Thoracic aorta (tissue), 2 donors: ENCODE results near the gene HPN. TPM values are rescaled to one million over a fixed set of nuclear protein-coding genes. Genes with fewer than 3 reads are reported as not detected.

Source experiments
- ATAC-seq: fragments of 150-250 bp; one replicate; pipeline ENCODE4 v1.8.0; 2017; ENCODE audit warnings: low read depth; ENCODE audit not compliant: insufficient number of reproducible peaks, low FRiP score
- DNase-seq: peaks from one replicate; pipeline ENCODE4 v3.0.0-alpha.2; 2020; ENCODE audit warnings: low spot score
- H3K27ac ChIP-seq, 2 donors: fragments of 200-600 bp; sonication (generic); 1 replicate in 1 of 2; 2 replicates in 1 of 2; pipeline ENCODE4 v1.5.1; 2016; ENCODE audit warnings: mild to moderate bottlenecking in 2 of 2, moderate library complexity in 2 of 2
- H3K27me3 ChIP-seq: fragments of 200-600 bp; sonication (generic); replicated peaks from 2 replicates; pipeline ENCODE4 v1.6.0; 2016; ENCODE audit warnings: mild to moderate bottlenecking; ENCODE audit not compliant: insufficient read depth
- H3K36me3 ChIP-seq: fragments of 200-600 bp; sonication (generic); one replicate; pipeline ENCODE4 v1.5.1; 2016
- H3K4me1 ChIP-seq, 2 donors: fragments of 200-600 bp; sonication (generic); 1 replicate in 1 of 2; 2 replicates in 1 of 2; pipeline versions ENCODE4 v1.5.1 to v1.6.0; 2016; ENCODE audit warnings: low read depth in 2 of 2, mild to moderate bottlenecking in 1 of 2; ENCODE audit not compliant: control insufficient read depth in 1 of 2
- H3K4me3 ChIP-seq: fragments of 200-600 bp; sonication (generic); 2 replicates; pipeline ENCODE4 v1.5.1; 2016; ENCODE audit warnings: mild to moderate bottlenecking
- H3K9me3 ChIP-seq: fragments of 200-600 bp; sonication (generic); 2 replicates; pipeline ENCODE4 v1.5.1; 2016
- total RNA-seq, 2 donors: library from RNA; depleted of rRNA; stranded (reverse); fragments of >200 nt; gene quantifications; one replicate each; pipeline versions ENCODE4 v1.1.0 to v1.2.3, GENCODE V29; 2016
- TF ChIP-seq, protein P1 (sequence below): fragments of 200-600 bp; sonication (generic); IDR thresholded peaks from one replicate; pipeline ENCODE4 v1.5.1; 2019; ENCODE audit warnings: antibody characterized with exemption

The HPN gene
- total RNA-seq, 2 donors from 2014 or later, result 0.35 to 5.4 TPM

DNA sequence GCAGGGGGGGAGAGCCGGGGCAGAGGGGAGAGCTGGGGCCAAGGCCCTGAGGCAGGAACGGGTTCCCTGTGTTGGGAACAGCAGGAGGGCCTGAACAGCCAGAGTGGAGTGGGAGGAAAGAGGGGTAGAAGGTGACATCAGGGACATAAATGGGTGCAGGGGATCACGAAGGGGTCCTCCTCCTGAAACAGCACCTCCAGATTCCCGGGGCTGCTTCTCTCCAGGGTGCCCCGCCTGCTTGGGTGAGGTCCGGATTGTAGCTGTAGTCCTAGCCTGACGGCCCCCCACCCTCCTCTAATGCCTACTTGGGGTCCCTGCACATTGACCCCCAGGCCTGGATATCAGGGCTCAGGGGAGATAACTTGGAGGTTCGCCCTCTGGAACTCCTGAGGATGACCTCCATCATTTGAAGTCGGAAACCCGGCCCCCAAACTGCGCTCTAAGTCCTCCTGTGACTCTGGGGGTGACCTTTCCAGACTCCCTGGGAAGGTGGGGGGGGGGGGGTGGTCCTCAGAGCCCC lies 11.7 kb upstream of the HPN start:
- no peak for DNase-seq
- peaks cover 5% of the 10 kb centered on the region for H3K36me3 ChIP-seq
- no peak for ATAC-seq
- no peaks in the 10 kb centered on the region for H3K9me3 ChIP-seq
- peaks cover 8 to 10% of the 10 kb centered on the region in 2 donors for H3K4me1 ChIP-seq
- TF ChIP-seq, protein P1, sequence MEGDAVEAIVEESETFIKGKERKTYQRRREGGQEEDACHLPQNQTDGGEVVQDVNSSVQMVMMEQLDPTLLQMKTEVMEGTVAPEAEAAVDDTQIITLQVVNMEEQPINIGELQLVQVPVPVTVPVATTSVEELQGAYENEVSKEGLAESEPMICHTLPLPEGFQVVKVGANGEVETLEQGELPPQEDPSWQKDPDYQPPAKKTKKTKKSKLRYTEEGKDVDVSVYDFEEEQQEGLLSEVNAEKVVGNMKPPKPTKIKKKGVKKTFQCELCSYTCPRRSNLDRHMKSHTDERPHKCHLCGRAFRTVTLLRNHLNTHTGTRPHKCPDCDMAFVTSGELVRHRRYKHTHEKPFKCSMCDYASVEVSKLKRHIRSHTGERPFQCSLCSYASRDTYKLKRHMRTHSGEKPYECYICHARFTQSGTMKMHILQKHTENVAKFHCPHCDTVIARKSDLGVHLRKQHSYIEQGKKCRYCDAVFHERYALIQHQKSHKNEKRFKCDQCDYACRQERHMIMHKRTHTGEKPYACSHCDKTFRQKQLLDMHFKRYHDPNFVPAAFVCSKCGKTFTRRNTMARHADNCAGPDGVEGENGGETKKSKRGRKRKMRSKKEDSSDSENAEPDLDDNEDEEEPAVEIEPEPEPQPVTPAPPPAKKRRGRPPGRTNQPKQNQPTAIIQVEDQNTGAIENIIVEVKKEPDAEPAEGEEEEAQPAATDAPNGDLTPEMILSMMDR, result no peak
- no peaks in the 10 kb centered on the region for H3K27me3 ChIP-seq
- H3K4me3 ChIP-seq, result peak overlapping the region; percentile 82
- H3K27ac ChIP-seq, result no peak overlapping the region

DNA sequence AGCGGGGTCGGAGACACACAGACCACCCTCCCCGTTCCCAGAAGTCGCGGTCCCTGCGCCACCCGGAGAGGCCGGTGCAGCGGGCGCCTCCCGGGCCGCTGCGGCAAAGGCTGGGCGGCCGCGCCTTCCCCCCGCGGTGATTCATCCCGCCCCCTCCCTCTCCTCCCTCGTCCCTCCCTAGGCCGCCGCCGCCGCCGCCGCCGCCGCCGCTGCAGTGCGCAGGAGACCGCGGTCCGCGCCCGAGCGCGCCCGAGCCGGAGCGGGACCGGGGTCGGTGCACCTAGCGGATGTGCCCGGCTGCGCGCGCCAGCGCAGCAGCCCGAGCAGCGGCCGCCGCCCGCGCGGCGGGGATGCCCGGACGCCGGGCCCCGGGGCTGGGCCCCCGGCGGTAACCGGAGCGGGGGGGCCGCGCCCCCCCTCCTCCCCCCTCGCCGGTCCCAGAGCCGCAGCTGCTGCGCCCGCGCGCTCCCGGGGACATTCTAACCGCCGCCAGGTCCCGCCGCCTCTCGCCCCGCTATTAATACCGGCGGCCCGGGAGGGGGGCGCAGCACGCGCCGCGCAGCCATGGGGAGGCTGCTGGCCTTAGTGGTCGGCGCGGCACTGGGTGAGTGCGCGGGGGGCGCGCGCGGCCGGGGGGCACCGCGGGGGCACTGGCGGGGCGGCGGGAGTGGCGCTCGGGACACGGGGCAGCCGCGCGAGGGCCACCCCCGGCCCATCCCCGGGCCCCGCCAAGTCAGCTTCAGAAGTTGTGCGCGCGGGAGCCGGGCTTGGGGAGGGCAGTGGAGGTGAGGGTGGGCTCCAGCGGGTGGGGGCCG lies 11.1 kb upstream of the HPN start, which contains the start of gene SCN1B:
Gene SCN1B, plus strand, starts transcription at position 214 of the 815 bp plus-strand sequence. Its CDS starts 351 bp downstream, at position 565.
- Histone ChIP-seq H3K4me1 (peaks cover 8 to 10% of the 10 kb centered on the region in 2 donors), H3K27ac (peak within 1 kb of the TSS in 1 of 2 donors; percentile 21), H3K9me3 (no peaks in the 10 kb centered on the region), H3K36me3 (peaks cover 5% of the 10 kb centered on the region), H3K4me3 (peak within 1 kb of the TSS; percentile 82), H3K27me3 (no peaks in the 10 kb centered on the region)
- DNase-seq (no peak), ATAC-seq (peak; percentile 75)
- TF ChIP-seq, protein P1, result no peak

DNA sequence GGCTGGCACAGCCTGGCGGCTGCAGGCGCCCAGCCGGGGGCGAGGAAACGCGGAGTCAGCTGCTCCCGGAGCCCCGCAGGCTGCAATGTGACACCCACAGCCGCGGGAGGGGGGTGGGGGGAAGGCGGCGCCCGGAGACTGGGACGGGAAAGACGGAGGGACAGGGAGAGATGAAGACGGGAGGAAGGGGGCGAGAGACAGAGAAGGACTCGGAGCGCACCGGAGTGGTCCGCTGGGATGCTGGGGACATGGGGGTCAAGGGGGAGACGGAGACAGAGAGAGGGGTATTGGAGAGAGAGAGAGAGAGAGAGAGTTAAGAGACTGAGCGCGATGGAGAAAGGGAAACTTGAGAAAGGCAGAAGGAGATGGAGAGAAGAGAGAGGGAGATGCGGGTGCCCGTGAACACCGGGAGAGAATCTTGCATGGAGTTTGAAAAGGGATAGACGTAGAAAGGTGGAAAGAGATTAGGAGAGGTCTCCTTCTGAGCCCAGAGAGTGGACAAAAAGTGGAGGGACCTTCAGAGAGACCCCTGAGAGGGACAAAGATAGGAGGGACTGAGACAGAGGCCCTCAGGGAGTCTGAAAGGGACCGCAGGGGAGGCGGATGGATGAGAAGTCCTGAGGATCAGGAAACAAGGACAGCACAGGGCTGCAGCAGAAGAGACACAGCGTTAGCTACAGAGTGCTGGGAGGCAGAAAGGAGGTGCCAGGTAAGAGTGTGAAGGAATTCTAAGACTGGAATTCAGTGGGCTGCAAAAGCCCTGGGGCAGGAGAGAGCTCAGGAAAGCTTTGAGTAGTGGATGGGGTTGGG lies 10.2 kb upstream of the HPN start:
- DNase-seq, result no peak
- peaks cover 4% of the 10 kb centered on the region for H3K36me3 ChIP-seq
- TF ChIP-seq, protein P1, result no peak

DNA sequence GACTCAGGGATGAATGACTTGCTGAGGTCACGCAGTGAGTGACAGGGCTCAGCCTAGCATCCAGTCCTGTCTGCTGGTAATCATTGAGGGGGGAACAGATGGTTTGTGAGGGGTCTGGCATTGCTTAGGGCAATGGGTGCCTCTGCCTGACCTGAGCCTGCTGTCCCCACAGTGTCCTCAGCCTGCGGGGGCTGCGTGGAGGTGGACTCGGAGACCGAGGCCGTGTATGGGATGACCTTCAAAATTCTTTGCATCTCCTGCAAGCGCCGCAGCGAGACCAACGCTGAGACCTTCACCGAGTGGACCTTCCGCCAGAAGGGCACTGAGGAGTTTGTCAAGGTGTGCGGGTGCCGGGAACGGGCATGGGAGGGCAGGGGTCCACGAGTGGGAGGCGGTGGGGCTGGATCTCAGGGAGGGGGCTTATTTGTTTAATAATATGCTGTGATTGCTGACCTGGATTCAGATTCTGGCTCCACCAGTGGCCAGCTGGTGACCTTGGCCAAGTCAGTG lies 9.1 kb upstream of the HPN start:
- no peaks in the 10 kb centered on the region for H3K27me3 ChIP-seq
- no peaks in the 10 kb centered on the region for H3K9me3 ChIP-seq
- no peak overlapping the region for H3K4me3 ChIP-seq
- H3K4me1 ChIP-seq, result peaks cover 8 to 10% of the 10 kb centered on the region in 2 donors
- ATAC-seq (no peak), DNase-seq (no peak)
- TF ChIP-seq, protein P1, result no peak
- H3K27ac ChIP-seq, result no peak overlapping the region
- H3K36me3 ChIP-seq, result no peaks in the 10 kb centered on the region

More for the DNA sequence above, 10.2 kb upstream of the HPN start:
- Histone ChIP-seq H3K4me1 (peaks cover 8 to 10% of the 10 kb centered on the region in 2 donors), H3K27ac (peak overlapping the region in 1 of 2 donors; percentile 21), H3K9me3 (no peaks in the 10 kb centered on the region), H3K27me3 (no peaks in the 10 kb centered on the region), H3K4me3 (peak overlapping the region; percentile 82)
- ATAC-seq, result no peak
